VCaP (cell line): ENCODE measurements around the gene PRPF40B.

ENCODE experiments used
- H3K27ac ChIP-seq: fragments of 450-650 bp; 2 replicates; pipeline ENCODE4 v1.5.1; 2017
- TF ChIP-seq, protein P1 (sequence below): fragments of 450-650 bp; conservative IDR thresholded peaks from 2 replicates; pipeline ENCODE4 v1.5.1; 2017; ENCODE audit warnings: mild to moderate bottlenecking, moderate library complexity

The PRPF40B gene

DNA sequence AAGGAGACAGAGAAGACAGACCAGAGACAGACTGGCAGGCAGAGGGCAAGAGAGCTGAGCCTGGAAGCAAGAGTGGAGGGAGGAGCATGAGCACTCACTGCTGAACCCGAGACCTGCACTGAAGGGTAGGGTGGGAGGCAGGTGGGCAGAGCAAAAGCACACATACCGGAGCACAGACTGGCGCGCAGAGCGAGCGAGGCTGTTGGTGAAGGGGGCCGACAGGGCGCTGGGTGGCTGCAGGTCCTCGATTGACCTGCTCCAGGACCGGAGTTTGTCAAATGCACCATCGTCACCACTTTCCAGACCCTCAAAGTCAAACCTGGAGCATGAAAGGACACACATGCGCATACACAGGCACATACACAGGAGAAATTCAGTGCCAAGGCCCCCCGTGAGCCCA lies 34.9 kb downstream of the PRPF40B start:
- TF ChIP-seq, protein P1, sequence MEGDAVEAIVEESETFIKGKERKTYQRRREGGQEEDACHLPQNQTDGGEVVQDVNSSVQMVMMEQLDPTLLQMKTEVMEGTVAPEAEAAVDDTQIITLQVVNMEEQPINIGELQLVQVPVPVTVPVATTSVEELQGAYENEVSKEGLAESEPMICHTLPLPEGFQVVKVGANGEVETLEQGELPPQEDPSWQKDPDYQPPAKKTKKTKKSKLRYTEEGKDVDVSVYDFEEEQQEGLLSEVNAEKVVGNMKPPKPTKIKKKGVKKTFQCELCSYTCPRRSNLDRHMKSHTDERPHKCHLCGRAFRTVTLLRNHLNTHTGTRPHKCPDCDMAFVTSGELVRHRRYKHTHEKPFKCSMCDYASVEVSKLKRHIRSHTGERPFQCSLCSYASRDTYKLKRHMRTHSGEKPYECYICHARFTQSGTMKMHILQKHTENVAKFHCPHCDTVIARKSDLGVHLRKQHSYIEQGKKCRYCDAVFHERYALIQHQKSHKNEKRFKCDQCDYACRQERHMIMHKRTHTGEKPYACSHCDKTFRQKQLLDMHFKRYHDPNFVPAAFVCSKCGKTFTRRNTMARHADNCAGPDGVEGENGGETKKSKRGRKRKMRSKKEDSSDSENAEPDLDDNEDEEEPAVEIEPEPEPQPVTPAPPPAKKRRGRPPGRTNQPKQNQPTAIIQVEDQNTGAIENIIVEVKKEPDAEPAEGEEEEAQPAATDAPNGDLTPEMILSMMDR: no peak
- H3K27ac ChIP-seq: no peak overlapping the region

DNA sequence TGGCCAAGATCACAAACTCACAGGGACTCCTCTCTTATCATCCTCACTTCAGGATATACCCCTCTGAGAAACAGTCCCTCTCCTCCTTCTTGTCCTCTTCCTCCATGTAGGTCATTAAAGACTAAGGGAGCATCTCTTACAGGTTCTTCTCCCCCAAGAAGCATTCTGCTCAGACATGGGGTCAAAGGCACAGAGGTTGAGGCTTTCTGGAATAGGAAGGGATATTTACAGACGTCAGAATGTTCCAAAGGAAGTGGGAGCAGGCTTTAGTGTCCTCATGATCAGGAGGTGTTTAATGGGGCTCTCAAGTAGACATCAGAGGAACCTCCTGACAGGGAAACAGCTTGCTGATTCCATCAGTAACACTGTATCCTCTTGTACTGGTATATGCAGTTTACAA lies 36.4 kb downstream of the PRPF40B start:
- H3K27ac ChIP-seq: no peak overlapping the region
- TF ChIP-seq, protein P1: no peak

DNA sequence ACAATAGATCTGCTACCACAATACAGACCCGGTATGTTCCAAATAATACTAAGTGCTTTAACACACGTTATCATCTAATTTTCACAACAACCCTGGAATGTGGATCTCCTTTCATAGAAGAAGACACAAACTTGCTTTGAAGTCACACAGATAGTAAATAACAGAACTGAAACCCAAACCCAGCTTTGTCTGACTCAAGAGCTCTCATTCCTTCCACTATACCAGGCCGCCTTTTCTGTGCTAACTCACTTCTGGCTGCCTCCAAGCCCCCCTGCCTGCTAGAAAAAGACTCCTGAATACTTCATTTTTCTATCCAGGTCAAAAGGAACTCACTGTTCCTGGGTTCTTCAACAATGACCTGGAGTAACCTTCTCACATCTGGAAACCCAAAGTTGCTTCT lies 37.8 kb downstream of the PRPF40B start:
- TF ChIP-seq, protein P1: no peak
- no peak overlapping the region for H3K27ac ChIP-seq

DNA sequence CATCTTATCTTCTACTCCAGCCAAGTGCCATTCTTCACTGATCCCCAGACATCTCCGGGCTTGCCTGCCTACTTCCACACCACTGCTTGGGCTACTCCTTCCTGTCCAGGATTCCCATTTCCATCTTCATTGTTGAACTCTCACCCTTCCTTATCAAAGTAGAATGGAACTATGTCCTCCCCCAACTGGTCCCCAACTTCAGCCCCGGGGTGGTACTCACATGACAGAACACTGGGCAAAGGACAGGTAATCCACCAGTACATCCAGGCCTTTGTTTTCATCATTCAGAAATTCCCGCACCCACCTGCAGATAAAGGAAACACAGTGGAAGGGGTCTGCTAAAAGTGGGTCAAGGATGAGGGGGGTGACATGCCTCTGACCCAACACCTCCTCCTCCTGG lies 38.4 kb downstream of the PRPF40B start:
- TF ChIP-seq, protein P1: no peak
- H3K27ac ChIP-seq: no peak overlapping the region

DNA sequence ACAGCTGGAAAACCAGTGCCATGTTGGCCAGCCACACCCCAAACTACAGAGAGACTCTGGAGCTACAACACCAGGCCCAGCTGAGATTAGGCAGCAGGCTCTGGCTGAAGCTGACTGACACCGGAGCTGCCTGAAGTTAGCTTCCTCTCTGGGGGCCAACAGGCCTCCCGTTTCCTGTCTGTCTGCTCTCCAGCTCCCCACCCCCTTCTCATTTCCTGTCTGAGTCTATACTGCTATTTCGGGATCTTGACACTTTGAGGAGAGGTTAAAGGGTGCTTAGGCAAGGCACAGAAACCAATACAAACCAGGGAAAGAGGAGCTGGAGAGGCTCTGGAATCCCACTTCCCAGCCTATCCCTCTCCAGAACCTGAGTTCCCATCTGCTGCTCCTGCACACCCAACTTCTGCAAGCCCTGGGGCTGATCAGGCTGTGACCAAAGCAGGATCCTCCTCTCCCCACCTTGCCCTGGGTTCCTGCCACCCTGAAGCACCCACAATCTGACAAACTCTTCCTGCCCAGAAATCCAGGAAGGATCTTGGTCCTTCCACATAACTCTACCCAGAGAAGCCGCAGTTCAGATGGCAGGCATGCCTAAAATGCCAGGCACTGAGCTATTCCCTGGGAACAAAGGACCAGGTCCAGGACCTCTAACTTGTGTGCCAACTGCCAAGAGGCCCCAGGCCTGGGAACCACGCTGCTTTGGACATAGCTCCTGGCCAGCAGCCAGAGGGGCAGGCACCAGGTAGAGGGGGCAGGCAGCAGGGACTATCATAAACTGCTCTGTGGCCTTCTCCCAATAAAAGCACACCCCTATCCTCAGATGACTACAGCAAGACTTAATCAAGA lies 39.9 kb downstream of the PRPF40B start:
- TF ChIP-seq, protein P1: no peak
- H3K27ac ChIP-seq: no peak overlapping the region

DNA sequence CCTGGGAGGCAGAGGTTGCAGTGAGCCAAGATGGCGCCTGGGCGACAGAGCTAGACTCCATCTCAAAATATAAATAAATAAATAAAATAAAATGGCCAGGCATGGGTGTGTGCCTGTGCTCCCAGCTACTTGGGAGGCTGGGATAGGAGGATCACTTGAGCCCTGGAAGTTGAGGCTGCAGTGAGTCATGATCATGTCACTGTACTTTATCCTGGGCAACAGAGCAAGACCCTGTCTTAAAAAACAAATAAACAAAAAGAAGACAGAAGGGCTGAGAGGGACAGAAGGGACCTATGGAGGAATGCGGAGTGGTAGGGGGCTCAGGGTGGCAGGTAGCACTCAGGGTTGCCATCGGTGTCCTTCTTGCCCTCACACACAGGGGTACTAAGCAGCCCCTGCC lies 40.8 kb downstream of the PRPF40B start:
- TF ChIP-seq, protein P1: no peak

DNA sequence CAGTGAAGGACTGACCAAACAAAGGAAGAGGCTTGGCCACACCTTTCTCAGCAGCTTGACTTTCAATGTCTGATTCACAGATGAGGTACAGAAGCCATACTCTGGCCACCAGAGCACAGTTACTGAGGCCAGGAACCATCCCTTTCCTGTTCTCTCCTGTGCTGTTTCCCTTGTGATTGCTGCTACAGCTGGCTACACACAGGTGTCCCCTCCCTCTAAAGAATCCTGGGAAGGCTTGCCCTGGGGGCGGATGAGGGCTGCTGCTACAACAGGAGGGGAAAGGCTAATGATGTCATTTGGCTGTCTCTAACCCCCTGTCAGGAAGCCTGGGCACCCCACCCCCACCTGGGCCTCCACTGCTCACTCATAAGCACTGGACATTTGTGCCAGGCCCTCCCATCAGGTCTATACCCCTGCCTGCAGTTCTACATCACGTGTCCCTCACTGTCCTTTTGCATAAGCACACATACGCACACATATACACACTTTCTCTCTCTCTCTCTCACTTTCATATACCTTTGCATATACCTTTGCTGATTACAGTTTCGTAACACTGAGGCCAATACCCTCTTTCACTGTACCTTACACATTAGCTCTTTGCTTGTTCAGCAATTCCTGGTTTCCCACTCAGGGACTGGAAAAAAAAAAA lies 41.4 kb downstream of the PRPF40B start:
- no peak overlapping the region for H3K27ac ChIP-seq
- TF ChIP-seq, protein P1: no peak

More for the DNA sequence above, 40.8 kb downstream of the PRPF40B start:
- no peak overlapping the region for H3K27ac ChIP-seq
